HS-27A (cell line): ENCODE measurements around the gene LDLRAD3.

Experiments used
- DNase-seq: peaks from one replicate; pipeline ENCODE4 v3.0.0-alpha.2; 2012; ENCODE audit warnings: low read depth, missing footprints

LDLRAD3 gene

DNA sequence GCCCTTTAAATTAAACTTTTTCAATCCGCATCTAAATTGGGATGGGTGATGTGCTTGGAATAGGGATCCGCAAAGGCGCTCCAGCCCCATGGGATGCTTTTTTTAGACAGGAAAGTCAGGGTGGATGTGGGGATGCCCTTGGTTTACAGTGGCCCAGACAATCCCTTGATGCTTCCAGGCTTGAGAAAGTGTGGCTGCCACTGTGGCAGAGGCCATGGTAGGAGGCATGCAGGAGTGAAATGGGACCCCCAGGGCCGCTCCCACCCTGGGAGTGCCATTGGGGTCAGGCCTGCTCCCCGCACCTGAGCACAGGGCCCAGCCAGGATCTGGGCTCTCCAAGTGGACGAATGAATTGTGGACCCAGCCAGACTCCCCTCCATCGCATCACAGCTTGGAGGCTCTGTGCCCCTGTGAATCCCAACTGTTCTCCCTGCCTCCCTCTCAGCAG, 269.6 kb downstream of the LDLRAD3 start:
- no peak for DNase-seq

DNA sequence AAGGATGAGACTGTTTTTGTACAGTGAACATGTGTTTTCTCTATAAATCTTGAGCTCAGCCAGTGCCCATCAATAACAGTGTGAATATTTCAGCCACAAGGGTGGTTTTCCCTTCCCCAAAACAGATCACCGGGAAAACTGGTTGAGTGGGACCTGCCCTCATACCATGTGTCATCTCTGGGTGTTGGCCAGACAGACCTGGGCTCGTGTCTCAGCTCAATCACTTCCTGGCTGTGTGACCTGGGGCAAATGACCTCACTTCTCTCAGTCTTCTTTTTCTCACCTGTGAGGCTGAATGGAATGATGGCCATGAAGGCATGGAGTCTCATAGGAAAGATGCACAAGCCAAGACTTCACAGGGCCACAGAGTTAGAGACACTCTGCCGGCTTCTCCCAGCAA, 270.6 kb downstream of the LDLRAD3 start:
- no peak for DNase-seq

DNA sequence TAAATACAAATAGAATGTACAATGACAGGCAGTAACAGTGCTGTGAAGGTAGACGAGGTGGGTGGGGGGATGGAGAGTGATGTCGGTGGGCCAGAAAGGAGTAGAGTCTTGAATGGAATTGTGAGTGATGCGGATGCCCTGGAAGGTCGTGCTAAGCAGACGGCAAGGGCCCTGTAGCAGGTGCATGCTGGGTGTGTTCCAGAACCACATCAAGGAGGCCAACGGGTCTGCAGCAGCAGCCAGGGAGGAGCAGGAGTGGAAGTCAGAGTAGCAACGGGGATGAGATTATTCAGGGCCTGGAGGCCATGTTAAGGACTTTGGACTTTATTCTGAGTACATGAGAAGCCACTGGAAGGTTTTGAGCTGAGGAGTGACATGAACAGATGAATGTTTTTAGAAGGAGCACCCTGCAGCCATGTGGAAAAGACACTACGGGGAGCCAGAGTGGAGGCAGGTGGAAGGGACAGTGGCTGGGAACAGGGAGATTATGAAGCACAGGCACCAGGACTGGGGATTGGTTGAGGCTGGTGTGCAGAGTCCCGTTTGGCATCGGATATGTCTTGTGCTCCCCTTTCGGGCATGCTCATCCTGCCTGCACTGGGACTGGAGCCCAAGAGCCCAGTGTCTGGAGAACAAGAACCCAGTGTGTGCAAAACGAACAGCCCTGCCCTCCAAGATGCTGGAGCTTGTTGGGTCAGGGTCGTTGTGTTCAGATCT, 271.3 kb downstream of the LDLRAD3 start:
- no peak for DNase-seq

DNA sequence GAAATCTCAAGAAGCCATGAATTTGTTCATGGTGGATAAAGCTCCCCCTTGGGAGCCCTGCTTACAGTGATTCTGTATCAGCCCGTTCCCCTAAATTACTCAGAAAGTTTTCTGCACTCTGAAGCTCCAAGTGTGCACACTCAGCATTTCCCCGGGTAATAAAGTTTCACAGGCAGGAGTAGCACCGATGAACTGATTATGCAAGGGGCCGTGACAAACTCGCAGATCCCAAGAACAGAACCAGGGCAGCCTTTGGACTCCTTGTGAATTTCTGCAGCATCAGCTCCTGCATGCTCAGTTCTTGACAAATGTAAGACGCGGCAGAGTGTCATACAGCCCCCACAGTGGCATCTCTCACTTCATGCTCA, 271.8 kb downstream of the LDLRAD3 start:
- DNase-seq = no peak

DNA sequence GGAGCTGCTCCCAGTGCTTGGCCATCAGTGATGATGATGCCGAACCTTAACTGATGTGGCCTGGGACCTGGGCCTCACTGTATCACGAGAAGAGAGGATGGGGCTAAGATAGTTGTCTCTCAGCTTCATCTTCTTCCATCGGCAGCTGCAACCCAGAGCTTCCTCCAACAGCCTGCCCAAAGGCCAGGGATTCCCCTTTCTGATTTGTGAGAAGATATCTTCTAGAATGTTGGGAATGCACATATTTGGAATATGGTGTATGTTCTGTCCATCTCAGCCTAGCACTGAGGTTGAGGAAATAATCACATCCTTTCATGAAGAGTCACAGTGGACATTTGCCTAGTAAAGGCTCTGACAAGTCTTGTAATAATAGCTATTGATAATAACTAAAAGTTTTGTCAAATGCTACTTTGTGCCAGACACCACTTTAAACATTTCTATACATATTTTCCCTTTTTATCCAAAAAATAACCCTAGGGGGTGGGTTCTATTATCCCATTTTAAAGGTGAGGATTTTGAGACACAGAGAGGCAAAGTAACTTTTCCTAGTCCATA, 272.3 kb downstream of the LDLRAD3 start:
- no peak for DNase-seq

DNA sequence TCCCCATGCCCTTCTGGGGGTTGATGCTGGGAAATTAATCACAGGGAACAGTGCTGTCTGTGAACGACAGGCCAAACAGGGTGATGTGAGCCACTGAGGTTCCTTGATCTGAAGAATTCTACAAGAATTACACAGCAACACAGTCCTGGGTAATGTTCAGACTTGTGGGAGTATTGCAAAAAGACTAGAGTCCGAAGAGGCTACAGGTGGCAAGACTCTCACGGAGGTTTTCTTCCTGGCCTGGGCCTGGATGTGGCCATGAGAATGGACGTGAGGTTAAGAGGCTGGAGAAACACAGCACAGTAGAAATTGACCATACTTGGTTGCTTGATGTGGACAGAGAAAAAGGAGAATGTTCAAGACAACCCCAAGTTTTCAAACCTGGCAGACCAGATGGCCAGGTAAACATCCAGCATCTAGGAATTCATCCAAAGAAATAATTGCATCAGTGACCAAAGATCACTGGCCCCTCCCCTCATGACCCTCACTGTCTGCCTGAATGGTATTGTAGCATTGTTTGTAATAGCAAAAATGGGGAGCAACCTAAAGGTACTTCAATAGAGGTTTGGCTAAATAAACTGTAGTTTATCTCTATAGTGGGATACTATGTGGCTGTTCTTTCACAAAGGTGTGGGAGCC, 274.5 kb downstream of the LDLRAD3 start:
- no peak for DNase-seq

DNA sequence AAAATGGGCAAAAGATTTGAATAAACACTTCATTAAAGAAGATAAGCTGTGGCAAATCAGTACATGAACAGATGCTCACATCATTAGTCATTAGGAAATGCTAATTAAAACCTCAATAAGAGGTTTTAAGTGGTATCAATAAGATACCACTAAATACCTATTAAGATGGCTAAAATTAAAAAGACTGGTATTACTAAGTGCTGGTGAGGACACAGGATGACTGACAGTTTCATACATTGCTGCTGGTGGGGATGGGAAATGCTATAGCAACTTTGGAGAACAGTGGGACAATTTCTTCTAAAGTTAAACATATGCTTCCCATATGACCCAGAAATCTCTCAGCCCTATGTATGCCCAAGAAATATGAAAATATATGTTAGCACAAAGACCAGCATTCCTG, 276.1 kb downstream of the LDLRAD3 start:
- no peak for DNase-seq

DNA sequence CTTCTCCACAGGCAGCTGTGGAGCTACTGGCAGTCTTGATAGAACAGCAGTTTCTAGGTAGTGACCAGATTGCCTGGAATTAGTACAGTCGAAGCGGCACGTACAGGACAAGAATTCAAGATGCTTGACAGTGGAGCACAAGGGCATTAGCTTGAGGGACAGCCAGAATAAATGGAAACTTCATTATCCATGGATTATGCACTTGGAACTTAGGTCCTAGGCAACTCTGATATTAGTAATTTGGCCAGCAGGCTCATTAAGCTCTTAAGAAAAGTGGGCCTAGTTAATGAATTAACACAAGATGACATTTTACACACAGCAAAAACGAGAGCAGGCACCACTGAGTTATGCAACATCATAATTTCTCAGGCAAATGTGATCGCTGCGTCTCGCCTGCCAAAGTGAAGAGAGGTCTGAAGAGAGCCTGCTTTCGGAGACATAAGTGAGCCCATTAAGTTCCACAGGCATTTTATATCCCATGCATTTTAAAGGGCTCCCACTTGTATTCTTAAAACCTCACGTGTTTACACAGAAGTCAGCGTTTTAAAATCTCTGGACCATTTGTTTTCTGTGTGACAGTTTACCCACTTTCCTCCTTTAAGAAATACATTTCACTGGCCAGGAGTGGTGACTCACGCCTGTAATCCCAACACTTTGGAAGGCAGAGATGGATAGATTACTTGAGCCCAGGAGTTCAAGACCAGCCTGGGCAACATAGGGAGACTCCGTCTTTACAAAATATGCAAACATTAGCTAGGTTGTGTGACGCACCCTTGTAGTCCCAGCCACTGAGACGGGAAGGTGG, 279.2 kb downstream of the LDLRAD3 start:
- no peak for DNase-seq

DNA sequence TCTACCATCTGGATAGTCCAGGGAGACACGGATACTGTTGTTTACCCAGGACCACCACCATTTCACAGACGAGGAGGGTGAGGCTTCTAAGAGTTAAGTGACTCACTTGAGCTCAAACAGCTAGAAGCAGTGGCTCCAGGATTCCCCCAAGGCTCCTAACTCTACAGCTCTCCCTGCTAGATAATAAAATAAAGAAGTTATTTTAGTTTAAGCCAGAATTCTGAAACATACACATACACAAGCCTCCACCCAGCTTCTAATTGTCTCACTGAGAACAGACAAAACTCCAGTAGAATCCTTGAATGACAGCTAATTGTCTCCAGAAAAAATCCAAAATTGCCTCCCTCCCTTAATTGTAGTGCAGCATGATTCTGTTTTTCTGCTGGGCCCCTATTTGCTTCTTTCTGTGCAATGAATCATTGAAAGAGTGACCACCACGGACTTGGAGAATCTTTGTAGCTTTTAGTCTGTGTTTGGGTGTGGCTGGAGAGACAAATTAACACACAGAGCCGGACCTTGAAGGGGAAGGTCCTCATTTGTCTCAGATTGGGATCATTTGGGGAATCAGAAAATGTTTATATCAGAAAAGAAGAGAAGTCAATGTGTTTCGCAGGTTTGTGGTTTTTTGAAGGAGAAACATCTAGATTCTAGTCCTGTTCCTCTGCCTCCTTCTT, 280.5 kb downstream of the LDLRAD3 start:
- DNase-seq = no peak

DNA sequence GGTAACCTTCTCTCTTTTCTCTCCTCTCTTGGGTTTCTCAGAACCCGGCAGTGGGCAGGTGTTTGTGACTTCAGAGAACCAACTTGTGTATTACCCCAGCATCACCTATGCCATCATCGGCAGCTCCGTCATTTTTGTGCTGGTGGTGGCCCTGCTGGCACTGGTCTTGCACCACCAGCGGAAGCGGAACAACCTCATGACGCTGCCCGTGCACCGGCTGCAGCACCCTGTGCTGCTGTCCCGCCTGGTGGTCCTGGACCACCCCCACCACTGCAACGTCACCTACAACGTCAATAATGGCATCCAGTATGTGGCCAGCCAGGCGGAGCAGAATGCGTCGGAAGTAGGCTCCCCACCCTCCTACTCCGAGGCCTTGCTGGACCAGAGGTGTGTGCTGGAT, 283.2 kb downstream of the LDLRAD3 start:
- DNase-seq = no peak

DNA sequence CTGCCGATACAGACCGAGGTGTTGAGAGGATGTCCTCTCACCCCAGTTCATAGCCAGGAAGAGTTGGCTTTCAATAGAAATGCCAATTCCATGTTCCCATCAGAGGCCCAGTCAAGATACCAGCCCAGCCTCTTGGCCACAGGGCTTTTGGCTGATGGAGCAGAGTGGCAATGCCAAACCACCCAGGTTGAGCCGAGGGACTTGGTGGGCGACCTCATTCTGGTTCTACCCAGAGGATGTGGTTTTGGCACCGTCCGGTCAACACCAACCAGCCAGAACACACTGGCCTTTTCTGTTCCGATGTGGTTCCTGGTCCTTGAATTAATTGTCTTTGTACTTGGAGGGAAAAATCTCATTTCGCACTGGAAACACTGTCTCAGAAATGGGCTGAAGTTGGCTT, 284.8 kb downstream of the LDLRAD3 start:
- DNase-seq = no peak

DNA sequence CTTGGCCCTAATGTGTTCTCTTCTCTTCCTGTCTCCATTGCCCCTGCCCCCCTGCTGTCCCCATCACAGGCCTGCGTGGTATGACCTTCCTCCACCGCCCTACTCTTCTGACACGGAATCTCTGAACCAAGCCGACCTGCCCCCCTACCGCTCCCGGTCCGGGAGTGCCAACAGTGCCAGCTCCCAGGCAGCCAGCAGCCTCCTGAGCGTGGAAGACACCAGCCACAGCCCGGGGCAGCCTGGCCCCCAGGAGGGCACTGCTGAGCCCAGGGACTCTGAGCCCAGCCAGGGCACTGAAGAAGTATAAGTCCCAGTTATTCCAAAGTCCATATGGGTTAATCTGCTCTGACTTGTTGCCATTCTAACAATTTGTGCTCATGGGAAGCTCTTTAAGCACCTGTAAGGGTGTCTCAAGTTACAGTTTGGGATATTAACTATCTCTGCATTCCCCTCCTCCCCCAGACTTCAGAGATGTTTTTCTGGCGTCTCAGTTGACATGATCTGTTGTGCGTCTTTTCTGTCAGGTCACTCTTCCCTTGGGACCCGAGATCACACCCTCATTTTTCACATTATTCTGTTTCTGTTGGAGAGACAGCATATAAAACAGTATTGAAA, 285.3 kb downstream of the LDLRAD3 start:
- no peak for DNase-seq

DNA sequence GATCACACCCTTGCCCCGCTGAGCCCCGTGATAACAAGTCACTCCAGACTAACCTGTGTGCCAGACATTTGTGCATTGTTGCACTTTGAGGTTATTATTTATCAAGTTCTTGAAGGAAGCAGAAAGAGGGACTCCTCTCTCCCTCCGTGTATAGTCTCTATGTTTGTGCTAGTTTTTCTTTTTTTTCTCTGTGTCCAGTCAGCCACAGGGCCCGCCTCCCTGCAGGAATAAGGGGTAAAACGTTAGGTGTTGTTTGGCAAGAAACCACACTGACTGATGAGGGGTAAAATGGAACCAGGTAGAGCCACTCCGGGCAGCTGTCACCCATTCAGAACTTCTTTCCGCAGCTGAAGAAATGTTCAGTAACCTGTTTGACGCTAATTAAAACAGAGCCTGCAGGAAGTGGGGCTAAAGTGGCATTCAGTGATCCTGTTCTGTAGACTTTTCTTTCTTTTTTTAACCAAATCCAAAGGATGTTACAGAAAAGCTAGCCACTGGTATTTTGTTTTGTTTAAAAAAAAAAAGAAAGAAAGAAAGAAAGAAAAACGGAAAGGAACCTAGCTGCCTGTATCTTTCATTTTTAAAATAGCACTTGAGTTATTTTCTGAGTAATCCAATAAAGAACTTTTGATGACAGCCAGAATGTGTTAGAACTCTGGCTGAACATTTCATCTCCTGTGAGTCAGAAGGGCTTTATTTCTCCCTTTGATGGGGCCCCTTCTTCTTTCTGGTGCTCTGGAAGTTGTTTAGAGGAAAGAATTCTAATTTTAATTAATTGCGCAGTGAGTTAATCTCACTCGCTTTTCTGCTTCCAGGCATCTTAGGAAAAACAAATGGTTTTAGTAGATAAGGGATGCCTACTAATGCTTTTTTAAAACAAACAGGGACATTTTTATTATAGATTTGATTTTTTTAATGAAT, 287.2 kb downstream of the LDLRAD3 start:
- no peak for DNase-seq

DNA sequence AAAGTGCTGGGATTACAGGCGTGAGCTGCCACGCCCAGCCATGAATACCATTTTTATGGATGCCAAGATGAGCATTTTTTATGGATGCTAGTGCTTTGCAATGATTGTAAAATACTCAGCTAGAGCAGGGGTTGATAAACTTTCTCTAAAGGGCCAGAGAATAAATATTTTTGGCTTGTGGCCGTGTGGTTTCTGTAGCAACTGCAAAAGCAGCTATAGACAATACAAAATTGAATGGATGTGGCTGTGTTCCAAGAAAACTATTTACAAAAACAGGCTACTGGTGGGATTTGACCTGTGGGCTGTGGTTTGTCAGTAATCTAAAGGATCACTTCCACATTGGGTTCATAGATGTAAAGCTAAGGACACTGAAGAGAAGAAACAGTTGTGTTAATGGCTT, 289.3 kb downstream of the LDLRAD3 start:
- DNase-seq = no peak

DNA sequence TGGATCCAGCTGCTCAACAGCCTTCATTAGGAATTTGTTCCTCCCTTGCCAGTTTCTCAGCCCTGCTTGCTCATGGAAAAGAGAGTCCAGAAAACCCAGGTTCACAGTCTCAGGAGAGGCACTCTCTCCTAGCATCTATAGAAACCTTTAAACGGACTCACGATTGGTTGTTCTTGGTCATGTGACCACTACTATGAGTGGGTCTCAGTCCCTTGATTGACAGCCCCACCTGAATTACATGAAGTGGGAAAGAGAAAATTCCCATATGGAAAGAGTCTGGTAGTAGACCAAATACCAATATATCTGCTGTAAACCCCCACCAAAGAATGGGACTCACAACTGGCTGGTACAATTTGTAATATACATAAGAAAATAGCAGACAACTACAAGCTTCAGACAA, 291.0 kb downstream of the LDLRAD3 start:
- no peak for DNase-seq

DNA sequence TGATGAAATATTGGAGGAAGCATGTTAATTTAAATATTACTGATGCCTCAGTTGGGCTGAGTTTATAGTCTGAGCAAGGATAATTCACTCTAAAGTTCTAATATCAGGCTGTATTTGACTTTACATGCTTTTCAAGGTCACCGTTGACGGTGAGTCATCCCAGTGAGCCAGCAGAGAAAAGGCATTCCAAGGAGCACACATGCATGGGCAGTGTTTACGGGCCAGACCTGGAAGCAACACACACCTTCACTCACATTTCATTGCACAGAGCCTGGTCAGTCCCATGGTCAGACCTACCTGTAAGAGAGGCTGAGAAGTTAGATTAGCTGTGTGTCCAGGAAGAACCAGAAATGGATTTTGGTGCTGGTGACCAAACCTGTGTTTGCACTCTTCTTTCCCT, 291.9 kb downstream of the LDLRAD3 start:
- DNase-seq = no peak

DNA sequence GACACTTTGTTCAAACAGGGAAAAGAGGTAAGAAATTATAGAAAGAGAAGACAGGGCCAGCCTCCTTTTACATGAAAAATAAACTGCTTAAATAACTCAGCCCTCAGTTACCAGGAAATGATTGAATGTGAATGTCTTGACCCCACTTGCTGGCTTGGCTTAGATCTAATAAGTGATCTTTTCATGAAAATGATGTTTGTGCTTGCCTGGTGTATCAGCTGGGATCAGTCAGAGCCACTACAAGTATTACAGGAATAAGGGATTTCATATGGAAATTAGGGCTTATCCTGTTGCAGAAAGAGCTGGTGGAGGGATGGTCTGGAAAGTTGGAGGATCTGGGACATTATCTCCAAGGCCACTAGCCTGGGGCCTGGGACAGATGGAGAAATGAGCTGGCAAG, 293.5 kb downstream of the LDLRAD3 start:
- DNase-seq = no peak

DNA sequence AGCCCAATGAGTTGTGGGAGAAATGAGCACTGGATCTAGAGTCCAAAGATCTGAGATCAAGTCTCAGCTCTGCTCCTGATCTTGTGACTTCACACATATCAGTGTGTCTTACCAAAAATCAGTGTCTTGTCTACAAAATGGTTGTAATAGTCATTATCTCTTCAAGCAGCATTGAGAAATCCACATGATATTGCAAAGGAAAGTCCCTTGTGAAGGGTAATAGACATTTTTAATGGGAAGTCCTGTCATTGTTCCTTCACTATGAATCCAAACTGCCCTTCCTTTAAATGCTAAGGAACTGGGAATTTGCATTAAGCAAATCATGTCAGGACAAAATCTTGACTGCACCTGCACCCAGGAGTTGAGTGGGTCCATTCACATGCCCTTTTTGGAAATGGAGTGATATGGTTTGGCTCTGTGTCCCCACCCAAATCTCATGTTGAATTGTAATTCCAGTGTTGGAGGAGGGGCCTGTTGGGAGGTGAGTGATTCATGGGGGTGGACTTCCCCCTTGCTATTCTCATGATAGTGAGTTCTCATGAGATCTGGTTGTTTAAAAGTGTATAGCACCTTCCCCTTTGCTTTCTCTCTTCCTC, 294.3 kb downstream of the LDLRAD3 start:
- no peak for DNase-seq

DNA sequence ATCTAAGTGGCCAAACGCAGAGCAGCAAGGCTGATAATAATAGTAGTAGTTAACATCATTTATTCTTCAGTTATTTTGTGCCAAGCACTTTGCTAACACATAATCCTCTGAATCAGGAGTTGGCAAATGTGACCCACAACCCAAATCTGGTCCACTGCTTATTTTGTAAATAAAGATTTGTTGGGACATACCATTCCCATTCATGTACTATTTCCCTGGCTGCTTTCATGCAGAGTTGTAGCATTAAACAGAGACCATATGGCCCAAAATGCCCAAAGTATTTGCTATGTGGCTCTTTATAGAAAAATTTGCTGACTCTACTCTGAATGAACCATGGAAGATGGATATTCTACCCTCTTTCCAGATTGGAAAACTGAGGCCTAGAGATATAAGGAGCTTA, 295.0 kb downstream of the LDLRAD3 start:
- DNase-seq = no peak

DNA sequence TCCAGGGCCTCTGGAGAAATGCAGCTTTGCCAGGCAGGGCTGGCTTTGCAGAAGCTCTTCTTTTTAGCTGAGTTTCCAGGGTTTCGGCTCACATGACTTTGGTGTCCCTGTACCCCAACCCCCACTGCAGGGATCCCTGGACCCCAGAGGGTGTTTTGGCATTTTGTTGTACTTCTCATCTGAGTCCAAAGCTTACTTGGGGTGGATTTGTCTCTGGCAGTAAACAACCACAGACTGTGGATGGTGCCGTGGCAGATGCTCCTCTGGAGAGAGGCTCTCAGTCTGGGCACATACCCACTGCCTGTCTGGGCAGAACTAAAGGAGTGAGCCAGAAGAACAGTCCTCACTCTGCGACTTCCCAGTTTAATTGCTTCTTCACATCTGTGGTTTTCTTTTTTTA, 295.8 kb downstream of the LDLRAD3 start:
- DNase-seq = no peak
